HG03520 (cell line): Measurements from ENCODE around the gene LAS1L.
"Not testable (repeated sequence)": the region's sequence is repeated elsewhere in the genome, so short reads cannot be mapped to it uniquely, and the experiment has no call there.

Experiments
- ATAC-seq: cut with Tn5 transposase; IDR thresholded peaks from one replicate; pipeline ENCODE4 v1.9.1; 2021; ENCODE audit warnings: mild to moderate bottlenecking, moderate library complexity; ENCODE audit not compliant: unreplicated experiment

Gene LAS1L

DNA sequence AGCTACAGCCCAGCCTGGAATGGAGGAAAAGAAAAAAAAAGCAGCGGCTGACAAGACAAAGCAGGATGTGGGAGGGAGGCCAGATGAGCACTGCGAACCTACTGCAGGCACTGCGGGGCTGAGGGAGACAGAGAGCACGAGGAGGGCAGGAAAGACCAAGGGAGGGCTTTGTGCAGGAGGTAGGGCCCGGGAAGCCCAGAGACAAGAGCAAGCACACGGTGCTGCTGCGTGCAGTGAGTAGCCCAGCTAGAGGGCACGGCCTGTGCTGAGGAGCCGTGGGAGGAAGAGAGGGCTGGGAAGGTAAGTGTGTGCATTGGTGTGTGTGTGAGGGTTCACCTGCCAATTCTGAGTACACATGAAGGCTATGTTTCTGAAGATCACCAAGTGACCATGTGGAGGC lies 15.6 kb downstream of the LAS1L start:
- ATAC-seq, result not testable (repeated sequence)

- no peak for ATAC-seq
Observed at GRCh38 chrX:65517923-65518322, 16.7 kb downstream of the LAS1L start.

- no peak for ATAC-seq
Observed at GRCh38 chrX:65516756-65517155, 17.8 kb downstream of the LAS1L start.

DNA sequence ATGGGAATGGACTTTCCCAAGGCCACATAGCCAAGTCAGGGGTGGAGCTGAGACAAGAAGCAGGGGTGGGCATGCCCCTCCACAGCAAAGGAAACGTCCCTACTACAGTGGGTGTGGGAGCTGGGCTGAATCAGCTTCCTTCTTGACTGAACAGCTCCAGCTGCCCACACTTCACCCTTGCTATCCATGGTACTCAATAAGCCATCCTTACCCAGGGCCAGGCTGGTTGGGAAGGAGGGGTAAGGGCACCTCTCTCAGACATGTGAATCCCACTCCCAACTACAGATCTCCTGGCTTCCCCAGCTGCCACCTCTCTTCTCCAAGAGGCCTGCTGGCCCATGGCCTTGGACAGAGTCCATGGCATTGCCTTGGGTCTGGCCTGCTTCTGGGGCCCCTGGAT lies 21.0 kb downstream of the LAS1L start:
- no peak for ATAC-seq

DNA sequence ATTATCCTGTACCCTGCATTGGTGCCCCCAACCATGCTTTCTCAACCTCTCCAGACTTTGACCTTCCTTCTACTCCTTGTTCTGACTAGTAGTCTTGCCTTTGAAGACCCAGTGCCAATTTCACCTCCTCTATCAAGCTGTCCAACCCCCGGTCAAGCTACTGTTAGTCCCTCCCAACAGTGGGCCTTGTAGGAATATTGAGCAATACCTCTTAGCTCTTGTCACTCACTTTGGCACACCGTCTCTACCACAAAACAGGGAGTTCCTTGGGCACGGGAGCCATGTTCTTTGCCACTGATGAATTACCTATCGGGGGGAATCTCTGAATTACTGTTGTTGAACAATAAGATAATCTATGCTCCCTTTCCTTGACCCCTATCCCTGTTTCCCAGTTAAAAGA lies 25.2 kb downstream of the LAS1L start:
- no peak for ATAC-seq

GRCh38 chrX:65508851-65509250 lies 25.7 kb downstream of the LAS1L start:
- no peak for ATAC-seq

DNA sequence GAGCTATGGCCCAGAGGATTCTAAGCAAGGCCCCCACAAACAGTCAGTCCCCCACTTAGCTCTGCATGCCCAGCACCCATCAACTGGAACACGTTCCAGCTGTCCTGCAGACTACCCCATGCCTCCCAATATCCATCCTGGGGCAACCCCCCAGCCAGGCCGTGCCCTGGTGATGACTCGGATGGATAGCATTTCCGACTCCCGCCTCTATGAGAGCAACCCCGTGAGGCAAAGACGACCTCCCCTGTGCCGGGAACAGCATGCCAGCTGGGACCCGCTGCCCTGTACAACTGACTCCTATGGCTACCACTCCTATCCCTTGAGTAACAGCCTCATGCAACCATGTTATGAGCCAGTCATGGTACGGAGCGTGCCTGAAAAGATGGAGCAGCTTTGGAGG lies 32.0 kb downstream of the LAS1L start:
- no peak for ATAC-seq

- ATAC-seq, result no peak
Observed at GRCh38 chrX:65493431-65493830, 41.2 kb downstream of the LAS1L start.

GRCh38 chrX:65491620-65492019 lies 43.0 kb downstream of the LAS1L start:
- ATAC-seq, result no peak

GRCh38 chrX:65488495-65488894 lies 46.1 kb downstream of the LAS1L start:
- ATAC-seq, result no peak

DNA sequence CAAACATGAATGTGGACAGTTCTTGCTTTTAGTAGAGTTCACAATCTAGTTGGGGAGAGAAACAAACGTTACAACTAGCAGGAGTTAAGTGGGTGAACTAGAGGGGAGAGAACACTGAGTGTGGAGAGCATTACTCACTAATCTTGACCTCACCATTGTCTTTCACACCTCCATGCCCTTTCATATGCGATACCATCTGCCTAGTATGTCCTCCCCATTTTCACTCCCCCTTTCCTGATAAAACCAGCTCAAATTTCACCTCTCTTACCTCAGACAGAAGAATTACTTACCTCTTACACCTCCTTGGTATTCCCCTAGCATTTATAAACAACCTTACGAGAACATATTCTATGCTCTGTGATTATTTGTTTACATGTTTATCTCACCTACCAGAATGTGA lies 53.6 kb downstream of the LAS1L start:
- ATAC-seq, result no peak

DNA sequence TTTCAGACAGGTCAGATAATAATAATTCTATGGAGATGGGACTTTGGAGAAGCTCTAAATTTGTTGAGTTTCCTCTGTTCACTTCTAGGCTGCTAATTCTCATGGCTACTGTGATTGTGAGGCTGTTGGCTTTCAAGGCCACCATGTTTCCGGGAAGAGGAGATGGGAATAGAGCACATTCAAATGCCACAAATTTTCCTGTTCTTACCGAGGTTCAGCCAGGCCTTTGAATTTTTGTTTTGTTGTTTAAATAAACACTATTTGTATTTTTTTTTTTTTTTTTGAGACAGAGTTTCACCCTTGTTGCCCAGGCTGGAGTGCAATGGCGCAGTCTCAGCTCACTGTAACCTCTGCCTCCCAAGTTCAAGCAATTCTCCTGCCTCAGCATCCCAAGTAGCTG lies 55.5 kb downstream of the LAS1L start:
- not testable (repeated sequence) for ATAC-seq

DNA sequence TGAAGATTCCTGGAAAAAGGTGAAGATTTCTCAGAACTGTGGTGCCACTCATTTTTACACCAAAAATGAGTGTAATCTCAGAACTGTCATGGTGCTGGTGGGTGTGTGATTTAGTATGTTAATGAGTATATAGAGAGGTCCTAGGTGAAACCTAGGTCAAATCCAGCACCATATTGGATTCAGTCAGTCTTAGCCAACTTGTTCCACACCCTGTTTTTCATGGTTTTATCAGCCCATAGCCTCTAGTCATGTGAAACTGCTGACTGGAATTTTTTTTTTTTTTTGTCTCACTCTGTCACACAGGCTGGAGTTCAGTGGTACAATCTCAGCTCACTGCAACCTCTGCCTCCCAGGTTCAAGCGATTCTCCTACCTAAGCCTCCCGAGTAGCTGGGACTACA lies 58.0 kb downstream of the LAS1L start:
- no peak for ATAC-seq

DNA sequence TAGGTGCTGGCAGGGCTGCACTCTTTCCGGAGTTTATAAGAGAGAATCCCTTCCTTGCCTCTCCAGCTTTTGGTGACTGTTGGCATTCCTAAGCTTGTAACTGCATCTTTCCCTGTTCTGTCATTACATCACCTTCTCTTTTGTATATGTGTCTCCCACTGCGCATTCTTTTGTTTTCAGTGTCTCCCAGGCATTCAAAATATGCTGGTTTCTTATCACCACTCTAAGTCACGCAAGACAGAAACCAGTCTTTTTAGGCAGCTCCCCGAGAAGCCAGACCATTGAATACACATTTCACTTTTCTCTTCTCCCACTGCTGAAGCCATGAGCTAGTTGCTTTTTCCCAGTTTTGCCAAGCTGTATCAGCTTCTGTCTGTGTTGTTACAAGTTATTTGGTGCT lies 71.0 kb downstream of the LAS1L start:
- no peak for ATAC-seq
